ENCODE results near the gene TBL1Y.

The TBL1Y gene

GRCh38 chrY:6935497-6935896 lies 25.0 kb downstream of the TBL1Y start:
- no peak for TF ChIP-seq CTCF (IDR thresholded peaks at IDR 0.05; ENCODE audit: insufficient read depth, missing control alignments)
- no peak for DNase-seq (ENCODE audit: insufficient read length, low spot score)
- no peak for FAIRE-seq

GRCh38 chrY:6947695-6948094 lies 37.2 kb downstream of the TBL1Y start:
- DNase-seq (ENCODE audit: insufficient read length, low spot score), result no peak
- FAIRE-seq, result no peak
- peak; percentile 27 for TF ChIP-seq CTCF (IDR thresholded peaks at IDR 0.05; ENCODE audit: insufficient read depth, missing control alignments)

GRCh38 chrY:6948378-6948777 lies 37.9 kb downstream of the TBL1Y start:
- no peak for TF ChIP-seq CTCF (IDR thresholded peaks at IDR 0.05; ENCODE audit: insufficient read depth, missing control alignments)
- DNase-seq (ENCODE audit: insufficient read length, low spot score) (no peak), FAIRE-seq (no peak)

- FAIRE-seq (no peak), DNase-seq (ENCODE audit: insufficient read length, low spot score) (no peak)
- no peak for TF ChIP-seq CTCF (IDR thresholded peaks at IDR 0.05; ENCODE audit: insufficient read depth, missing control alignments)
These were observed 39.5 kb downstream of the TBL1Y start for GRCh38 chrY:6949947-6950346.

- DNase-seq (ENCODE audit: insufficient read length, low spot score) (no peak), FAIRE-seq (no peak)
- peak; percentile 59 for TF ChIP-seq CTCF (IDR thresholded peaks at IDR 0.05; ENCODE audit: insufficient read depth, missing control alignments)
These were observed 54.2 kb downstream of the TBL1Y start for GRCh38 chrY:6964732-6965131.

GRCh38 chrY:6966521-6966920 lies 56.0 kb downstream of the TBL1Y start:
- no peak for DNase-seq (ENCODE audit: insufficient read length, low spot score)
- TF ChIP-seq CTCF (IDR thresholded peaks at IDR 0.05; ENCODE audit: insufficient read depth, missing control alignments), result no peak
- no peak for FAIRE-seq

- no peak for DNase-seq (ENCODE audit: insufficient read length, low spot score)
- FAIRE-seq, result no peak
- no peak for TF ChIP-seq CTCF (IDR thresholded peaks at IDR 0.05; ENCODE audit: insufficient read depth, missing control alignments)
These were observed 57.2 kb downstream of the TBL1Y start for GRCh38 chrY:6967736-6968135.
